Measurements from ENCODE around the gene GRAMD4. TPM values are rescaled to one million over a fixed set of nuclear protein-coding genes. Genes with fewer than 3 reads are reported as not detected.

The GRAMD4 gene
- total RNA-seq, 4 donors from 2014 or later: 146 to 981 (median 258) TPM

Other genes starting within 250 kb of the GRAMD4 start
- gene CELSR1, start 82.8 kb upstream of the GRAMD4 start, total RNA-seq: 1 to 10 TPM in 2 of 4 donors, under 1 TPM in 2; 0.96 to 2.5 (median 1.4) TPM
- gene CERK, start 117.9 kb downstream of the GRAMD4 start, total RNA-seq: 10 to 100 TPM; 13.7 to 72.2 (median 63.5) TPM
- 100 to 1,000 TPM in 1 of 4 donors, 10 to 100 TPM in 3; 31.2 to 111 (median 41.8) TPM for gene TBC1D22A, start 142.3 kb downstream of the GRAMD4 start, total RNA-seq

All from transverse colon (tissue), 4 donors.